DMS53 treated with DMSO at 0.1 percent for 48 hours (cell line): ENCODE data around the gene FAM187B.

Experiments used
- DNase-seq: peaks from one replicate; lab custom pipeline; 2025; ENCODE audit not compliant: unreplicated experiment; lab: John Stamatoyannopoulos, UW

FAM187B gene

GRCh38 chr19:35228177-35228930, at the start of gene FAM187B:
TSS of gene FAM187B (minus strand) at chr19:35228739. CDS start at chr19:35228680, 59 bp downstream.
- DNase-seq = no peak

- DNase-seq = no peak
Measured at GRCh38 chr19:35276706-35277281, 48.3 kb upstream of the FAM187B start.

- DNase-seq = no peak
Measured at GRCh38 chr19:35274323-35274722, 45.8 kb upstream of the FAM187B start.

GRCh38 chr19:35273686-35274259, 45.2 kb upstream of the FAM187B start:
- no peak for DNase-seq

DNA sequence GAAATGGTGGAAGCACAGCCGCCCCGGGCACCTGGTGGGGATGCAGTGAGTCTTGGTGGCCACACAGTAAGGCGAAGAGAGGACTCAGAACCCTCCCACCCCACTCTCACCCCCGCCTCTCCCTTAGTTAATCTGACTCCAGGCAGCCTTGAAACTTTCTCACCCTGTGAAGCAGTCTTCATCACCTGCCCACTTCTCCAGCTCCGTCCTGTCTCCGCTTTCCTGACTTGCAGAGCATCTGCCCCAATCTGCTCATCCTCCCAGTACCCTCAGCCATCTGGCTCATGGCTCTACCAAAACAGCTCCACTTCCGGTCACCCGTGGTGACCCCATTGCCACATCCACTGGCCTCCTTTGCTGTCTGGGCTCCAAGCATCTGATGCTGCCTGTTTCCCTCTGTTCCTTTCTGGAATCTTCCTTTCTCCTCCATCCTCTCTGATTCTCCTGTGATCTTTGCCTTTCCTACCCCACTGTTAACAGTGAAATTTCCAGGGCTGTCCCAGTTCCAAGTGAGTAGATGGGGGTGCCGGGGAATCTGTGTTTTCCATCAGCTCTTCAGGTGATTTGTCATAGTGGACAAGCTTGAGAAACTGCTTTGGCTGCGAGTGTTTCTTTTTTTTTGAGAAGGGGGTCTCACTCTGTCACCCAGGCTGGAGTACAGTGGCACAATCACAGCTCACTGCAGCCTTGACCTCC, 44.6 kb upstream of the FAM187B start:
- no peak for DNase-seq

- DNase-seq = no peak
Measured at GRCh38 chr19:35272122-35272719, 43.7 kb upstream of the FAM187B start.

DNA sequence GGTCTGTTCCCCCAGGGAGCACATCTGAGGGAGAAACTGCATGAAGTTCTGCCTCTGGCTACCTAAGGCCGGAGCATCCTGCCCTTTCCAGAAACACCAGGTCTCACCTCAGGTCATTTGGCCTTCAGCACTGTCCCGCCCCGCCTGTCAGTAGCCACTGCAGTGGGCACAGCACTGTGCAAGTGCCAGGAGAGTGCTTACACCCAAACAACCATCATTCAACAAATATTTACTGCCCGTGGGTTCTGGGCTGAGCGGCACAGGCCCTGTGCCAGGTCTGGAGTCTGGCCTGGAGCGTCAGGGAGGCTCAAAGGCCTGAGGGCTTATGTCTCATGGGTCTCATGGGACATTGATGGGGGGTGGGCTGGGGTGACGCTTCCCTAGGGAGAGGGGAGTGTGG, 43.0 kb upstream of the FAM187B start:
- no peak for DNase-seq

- no peak for DNase-seq
Measured at GRCh38 chr19:35270381-35270811, 41.9 kb upstream of the FAM187B start.

DNA sequence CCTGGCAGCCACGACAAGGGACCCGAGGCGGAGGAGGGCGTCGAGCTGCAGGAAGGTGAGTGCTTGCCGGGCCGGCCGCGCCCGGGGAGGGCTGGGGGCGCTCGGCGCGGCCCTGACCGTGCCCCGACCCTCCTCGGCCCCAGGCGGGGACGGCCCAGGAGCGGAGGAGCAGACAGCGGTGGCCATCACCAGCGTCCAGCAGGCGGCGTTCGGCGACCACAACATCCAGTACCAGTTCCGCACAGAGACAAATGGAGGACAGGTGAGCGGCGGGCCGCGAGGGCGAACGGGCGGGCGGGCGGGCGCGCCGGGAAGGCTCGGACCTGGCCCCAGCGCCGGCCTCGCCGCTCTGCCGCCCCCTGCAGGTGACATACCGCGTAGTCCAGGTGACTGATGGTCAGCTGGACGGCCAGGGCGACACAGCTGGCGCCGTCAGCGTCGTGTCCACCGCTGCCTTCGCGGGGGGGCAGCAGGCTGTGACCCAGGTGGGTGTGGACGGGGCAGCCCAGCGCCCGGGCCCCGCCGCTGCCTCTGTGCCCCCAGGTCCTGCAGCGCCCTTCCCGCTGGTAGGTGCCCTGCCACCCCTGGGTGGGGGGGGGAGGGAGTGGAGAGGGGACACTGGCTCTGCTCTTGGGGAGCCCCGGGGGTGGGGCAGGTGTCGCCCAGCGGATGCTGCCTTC, 41.0 kb upstream of the FAM187B start:
- peak; percentile 84 for DNase-seq

GRCh38 chr19:35268536-35269437, 40.2 kb upstream of the FAM187B start, which contains the start of gene USF2:
TSS of gene USF2 (plus strand) at chr19:35268962. CDS start at chr19:35269102, 140 bp downstream.
- DNase-seq = peak; percentile 57

- peak; percentile 52 for DNase-seq
Measured at GRCh38 chr19:35267818-35268535, 39.4 kb upstream of the FAM187B start.

GRCh38 chr19:35267353-35267817, 38.8 kb upstream of the FAM187B start:
- no peak for DNase-seq

- DNase-seq = no peak
Measured at GRCh38 chr19:35266520-35267352, 38.2 kb upstream of the FAM187B start.

DNA sequence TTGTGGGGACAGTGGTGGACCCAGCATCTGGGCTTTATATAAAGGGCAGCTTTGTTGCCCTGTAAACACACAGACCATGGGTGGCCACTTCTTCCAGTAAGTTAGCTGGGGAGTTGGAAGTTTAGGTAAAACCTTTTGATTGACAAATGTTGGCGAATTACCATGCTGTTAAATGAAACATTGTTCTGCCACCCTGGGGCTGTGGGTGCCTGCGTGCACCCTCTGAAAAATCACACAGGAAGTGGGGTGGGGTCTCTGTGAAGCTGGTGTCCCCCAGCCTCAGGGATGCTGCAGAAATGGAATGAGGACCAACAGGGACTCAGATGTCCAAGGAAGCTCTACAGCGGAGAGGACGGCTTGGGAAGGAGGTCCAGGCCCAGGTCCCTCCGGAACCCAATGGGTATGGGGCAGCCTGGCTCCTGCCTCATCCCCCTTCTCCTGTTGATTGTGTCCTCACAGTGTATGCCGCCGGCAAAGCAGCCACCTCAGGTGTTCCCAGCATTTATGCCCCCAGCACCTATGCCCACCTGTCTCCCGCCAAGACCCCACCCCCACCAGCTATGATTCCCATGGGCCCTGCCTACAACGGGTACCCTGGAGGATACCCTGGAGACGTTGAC, 37.5 kb upstream of the FAM187B start:
- DNase-seq = no peak

DNA sequence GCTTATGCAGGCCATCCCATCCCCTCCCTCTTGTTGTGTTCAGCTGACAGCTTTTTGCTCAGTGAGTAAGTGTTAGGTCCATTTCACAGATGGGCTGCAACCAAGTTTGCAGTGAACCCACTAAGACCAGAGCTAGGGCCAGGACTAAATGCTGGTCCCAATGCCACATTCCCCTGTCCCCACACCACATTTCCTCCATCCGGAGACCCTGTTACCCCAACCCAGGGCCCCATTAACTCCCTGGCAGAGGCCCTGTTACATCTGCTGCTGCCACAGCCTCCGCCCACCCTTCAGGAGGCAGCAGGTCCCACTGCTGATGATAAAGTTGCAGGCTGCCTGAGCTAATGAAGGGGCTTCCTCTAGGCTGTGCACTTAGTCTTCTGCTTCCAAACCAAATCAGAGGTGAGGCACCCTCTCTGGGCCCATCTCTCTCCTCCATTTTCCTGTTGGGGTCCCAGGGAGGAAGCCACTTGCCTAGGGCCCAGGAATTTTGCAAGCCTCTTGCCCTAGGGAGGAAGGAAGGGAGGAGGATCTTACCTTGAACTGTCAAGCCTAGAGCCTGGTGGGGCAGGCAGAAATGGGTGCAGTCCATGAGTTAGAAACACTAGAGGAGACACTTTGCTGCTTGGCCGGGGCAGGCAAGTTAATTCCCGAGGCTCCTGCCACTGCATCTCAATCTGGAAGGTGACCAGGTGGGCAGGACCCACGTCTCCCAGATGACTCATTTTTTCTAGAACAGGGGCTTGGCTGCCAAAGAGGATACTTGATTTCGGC, 36.8 kb upstream of the FAM187B start:
- DNase-seq = no peak

GRCh38 chr19:35264268-35265125, 36.0 kb upstream of the FAM187B start:
- DNase-seq = no peak
